ENCODE measurements around the gene CLEC4F. TPM values are rescaled to one million over a fixed set of nuclear protein-coding genes. Genes with fewer than 3 reads are reported as not detected.

Gene CLEC4F
- total and polyA plus RNA-seq, 2 experiments from 2014 or later, result not detected

DNA sequence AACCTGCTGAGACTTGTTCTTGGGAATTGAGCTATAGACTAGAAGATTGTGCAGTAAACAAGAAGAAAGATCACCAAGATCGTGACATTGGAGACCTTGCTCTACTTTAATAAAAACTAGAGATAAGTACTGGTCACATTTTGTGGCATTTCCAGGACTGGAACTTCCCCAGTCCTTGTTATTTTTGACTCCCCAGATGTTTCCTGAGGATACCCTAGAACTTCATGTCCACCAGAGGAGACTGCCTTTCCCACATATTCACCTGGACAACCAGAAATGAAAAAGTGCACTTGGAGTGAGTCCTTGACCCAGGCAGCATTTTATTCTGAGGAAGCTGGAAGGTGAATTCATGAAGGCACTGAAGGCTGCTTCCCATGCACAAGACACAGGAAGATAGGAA lies 9.5 kb upstream of the CLEC4F start:
- TF ChIP-seq EZH2phosphoT487 (IDR thresholded peaks at IDR 0.05; ENCODE audit: unreplicated experiment) (no peak), JUNB (IDR thresholded peaks at IDR 0.05; ENCODE audit: unreplicated experiment) (no peak)
- ATAC-seq, result no peak
- Histone ChIP-seq H3F3A (replicated peaks; ENCODE audit: low read depth) (no peaks in the 10 kb centered on the region), H3K36me3 (ENCODE audit: insufficient read depth) (no peaks in the 10 kb centered on the region), H2AFZ (no peak overlapping the region), H3K27me3 (ENCODE audit: insufficient read depth) (no peaks in the 10 kb centered on the region), H3K4me2 (no peak overlapping the region), H3K27ac (ENCODE audit: low read depth) (no peak overlapping the region), H4K20me1 (replicated peaks; ENCODE audit: insufficient read depth) (no peaks in the 10 kb centered on the region), H3K4me1 (ENCODE audit: insufficient read depth) (peaks cover 13% of the 10 kb centered on the region), H3K9me2 (ENCODE audit: insufficient read depth) (peaks cover 2% of the 10 kb centered on the region; the same call in 1 of the 2 replicates), H3K4me3 (no peak overlapping the region), H3K79me2 (replicated peaks; ENCODE audit: insufficient read depth) (no peaks in the 10 kb centered on the region)
- H3K27ac Mint-ChIP-seq, result no peak overlapping the region
- H3K4me1 Mint-ChIP-seq, result peaks cover 19% of the 10 kb centered on the region
- DNase-seq (ENCODE audit: low spot score), result no peak
- no peaks in the 10 kb centered on the region for H3K36me3 Mint-ChIP-seq (ENCODE audit: low read depth)
- no peak overlapping the region for H3K4me3 Mint-ChIP-seq
- peaks cover 16% of the 10 kb centered on the region for H3K27me3 Mint-ChIP-seq (ENCODE audit: insufficient read depth, low read depth, poor library complexity)
- peaks cover 3% of the 10 kb centered on the region; the same call in 2 of the 3 replicates for H3K9me3 Mint-ChIP-seq

DNA sequence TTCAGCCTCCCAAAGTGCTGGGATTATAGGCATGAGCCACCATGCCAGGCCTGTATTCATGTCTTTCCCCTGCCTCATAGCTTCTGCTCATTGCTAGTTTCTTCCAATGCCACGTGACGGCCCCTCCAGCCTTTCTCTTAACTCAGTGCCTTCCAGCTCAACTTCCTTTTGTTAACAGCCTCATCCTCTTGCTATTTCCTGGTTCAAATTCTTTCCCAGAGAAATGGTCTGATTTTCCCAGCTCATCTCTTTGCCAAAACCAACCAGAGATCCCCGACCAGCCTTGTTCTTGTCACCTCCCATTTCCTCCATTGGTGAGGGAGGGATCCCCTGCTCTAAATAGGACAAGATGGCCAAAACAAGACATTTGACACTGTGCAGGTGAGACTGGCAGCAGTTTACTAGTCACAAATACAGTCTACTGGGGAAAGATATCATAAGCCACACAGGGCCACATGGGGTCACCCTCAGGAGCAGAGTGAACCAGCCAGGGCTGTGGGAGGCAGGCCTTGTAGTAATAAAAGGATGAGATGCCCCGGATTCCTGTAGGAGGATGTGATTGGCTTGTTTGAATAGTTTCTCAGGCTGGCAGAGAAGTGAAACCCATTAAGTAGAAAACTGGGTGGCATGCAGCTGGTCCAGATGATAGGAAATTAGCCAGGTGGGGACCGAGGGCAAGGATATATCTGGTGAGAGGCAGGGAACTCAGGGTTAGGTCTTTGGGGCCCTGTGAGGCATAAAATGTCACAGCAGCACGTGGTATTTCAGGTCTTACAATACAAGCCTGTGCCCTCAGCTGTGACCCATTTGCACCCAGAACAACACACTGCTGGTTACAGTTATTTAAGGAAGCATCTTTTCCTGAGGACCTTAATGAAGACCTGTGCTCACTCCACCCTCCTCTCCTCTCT lies 8.8 kb upstream of the CLEC4F start:
- peaks cover 13% of the 10 kb centered on the region for H3K4me1 ChIP-seq (ENCODE audit: insufficient read depth)
- ATAC-seq, result no peak
- H3K4me2 ChIP-seq, result no peak overlapping the region
- no peak overlapping the region for H3K27ac ChIP-seq (ENCODE audit: low read depth)
- no peaks in the 10 kb centered on the region for H3K79me2 ChIP-seq (replicated peaks; ENCODE audit: insufficient read depth)
- Mint-ChIP-seq H3K27ac (no peak overlapping the region), H3K4me1 (peaks cover 19% of the 10 kb centered on the region), H3K36me3 (ENCODE audit: low read depth) (no peaks in the 10 kb centered on the region), H3K27me3 (ENCODE audit: insufficient read depth, low read depth, poor library complexity) (peaks cover 16% of the 10 kb centered on the region), H3K9me3 (peaks cover 3% of the 10 kb centered on the region; the same call in 2 of the 3 replicates), H3K4me3 (no peak overlapping the region)
- H3F3A ChIP-seq (replicated peaks; ENCODE audit: low read depth), result no peaks in the 10 kb centered on the region
- no peak overlapping the region for H3K4me3 ChIP-seq
- no peaks in the 10 kb centered on the region for H4K20me1 ChIP-seq (replicated peaks; ENCODE audit: insufficient read depth)
- peak overlapping the region; percentile 56; the same call in 1 of the 2 replicates for H2AFZ ChIP-seq
- no peaks in the 10 kb centered on the region for H3K36me3 ChIP-seq (ENCODE audit: insufficient read depth)
- DNase-seq (ENCODE audit: low spot score), result no peak
- H3K27me3 ChIP-seq (ENCODE audit: insufficient read depth), result no peaks in the 10 kb centered on the region
- no peaks in the 10 kb centered on the region; the same call in 1 of the 2 replicates for H3K9me2 ChIP-seq (ENCODE audit: insufficient read depth)
- TF ChIP-seq, protein P1, sequence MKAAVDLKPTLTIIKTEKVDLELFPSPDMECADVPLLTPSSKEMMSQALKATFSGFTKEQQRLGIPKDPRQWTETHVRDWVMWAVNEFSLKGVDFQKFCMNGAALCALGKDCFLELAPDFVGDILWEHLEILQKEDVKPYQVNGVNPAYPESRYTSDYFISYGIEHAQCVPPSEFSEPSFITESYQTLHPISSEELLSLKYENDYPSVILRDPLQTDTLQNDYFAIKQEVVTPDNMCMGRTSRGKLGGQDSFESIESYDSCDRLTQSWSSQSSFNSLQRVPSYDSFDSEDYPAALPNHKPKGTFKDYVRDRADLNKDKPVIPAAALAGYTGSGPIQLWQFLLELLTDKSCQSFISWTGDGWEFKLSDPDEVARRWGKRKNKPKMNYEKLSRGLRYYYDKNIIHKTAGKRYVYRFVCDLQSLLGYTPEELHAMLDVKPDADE (IDR thresholded peaks at IDR 0.05), result no peak
- TF ChIP-seq ZNF114 (CRISPR knock-in tag; IDR thresholded peaks at IDR 0.05) (no peak), EZH2 (IDR thresholded peaks at IDR 0.05; ENCODE audit: low read depth, unreplicated experiment) (no peak), JUNB (IDR thresholded peaks at IDR 0.05; ENCODE audit: unreplicated experiment) (no peak)
- TF ChIP-seq, protein P2, sequence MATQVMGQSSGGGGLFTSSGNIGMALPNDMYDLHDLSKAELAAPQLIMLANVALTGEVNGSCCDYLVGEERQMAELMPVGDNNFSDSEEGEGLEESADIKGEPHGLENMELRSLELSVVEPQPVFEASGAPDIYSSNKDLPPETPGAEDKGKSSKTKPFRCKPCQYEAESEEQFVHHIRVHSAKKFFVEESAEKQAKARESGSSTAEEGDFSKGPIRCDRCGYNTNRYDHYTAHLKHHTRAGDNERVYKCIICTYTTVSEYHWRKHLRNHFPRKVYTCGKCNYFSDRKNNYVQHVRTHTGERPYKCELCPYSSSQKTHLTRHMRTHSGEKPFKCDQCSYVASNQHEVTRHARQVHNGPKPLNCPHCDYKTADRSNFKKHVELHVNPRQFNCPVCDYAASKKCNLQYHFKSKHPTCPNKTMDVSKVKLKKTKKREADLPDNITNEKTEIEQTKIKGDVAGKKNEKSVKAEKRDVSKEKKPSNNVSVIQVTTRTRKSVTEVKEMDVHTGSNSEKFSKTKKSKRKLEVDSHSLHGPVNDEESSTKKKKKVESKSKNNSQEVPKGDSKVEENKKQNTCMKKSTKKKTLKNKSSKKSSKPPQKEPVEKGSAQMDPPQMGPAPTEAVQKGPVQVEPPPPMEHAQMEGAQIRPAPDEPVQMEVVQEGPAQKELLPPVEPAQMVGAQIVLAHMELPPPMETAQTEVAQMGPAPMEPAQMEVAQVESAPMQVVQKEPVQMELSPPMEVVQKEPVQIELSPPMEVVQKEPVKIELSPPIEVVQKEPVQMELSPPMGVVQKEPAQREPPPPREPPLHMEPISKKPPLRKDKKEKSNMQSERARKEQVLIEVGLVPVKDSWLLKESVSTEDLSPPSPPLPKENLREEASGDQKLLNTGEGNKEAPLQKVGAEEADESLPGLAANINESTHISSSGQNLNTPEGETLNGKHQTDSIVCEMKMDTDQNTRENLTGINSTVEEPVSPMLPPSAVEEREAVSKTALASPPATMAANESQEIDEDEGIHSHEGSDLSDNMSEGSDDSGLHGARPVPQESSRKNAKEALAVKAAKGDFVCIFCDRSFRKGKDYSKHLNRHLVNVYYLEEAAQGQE (IDR thresholded peaks at IDR 0.05; ENCODE audit: unreplicated experiment), result no peak
- TF ChIP-seq, protein P3, sequence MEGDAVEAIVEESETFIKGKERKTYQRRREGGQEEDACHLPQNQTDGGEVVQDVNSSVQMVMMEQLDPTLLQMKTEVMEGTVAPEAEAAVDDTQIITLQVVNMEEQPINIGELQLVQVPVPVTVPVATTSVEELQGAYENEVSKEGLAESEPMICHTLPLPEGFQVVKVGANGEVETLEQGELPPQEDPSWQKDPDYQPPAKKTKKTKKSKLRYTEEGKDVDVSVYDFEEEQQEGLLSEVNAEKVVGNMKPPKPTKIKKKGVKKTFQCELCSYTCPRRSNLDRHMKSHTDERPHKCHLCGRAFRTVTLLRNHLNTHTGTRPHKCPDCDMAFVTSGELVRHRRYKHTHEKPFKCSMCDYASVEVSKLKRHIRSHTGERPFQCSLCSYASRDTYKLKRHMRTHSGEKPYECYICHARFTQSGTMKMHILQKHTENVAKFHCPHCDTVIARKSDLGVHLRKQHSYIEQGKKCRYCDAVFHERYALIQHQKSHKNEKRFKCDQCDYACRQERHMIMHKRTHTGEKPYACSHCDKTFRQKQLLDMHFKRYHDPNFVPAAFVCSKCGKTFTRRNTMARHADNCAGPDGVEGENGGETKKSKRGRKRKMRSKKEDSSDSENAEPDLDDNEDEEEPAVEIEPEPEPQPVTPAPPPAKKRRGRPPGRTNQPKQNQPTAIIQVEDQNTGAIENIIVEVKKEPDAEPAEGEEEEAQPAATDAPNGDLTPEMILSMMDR (conservative IDR thresholded peaks at IDR 0.05; ENCODE audit: low read depth in 2 of 2), result no peak
